Measurements from ENCODE around the gene CGB5. TPM values are rescaled to one million over a fixed set of nuclear protein-coding genes. Genes with fewer than 3 reads are reported as not detected.

CGB5 gene
- total and polyA plus RNA-seq, 2 experiments from 2014 or later: not detected

GRCh38 chr19:49009828-49010227, 33.8 kb upstream of the CGB5 start:
- Mint-ChIP-seq H3K27ac (no peak overlapping the region), H3K4me1 (no peaks in the 10 kb centered on the region), H3K4me3 (no peak overlapping the region), H3K36me3 (ENCODE audit: low read depth) (peaks cover 74% of the 10 kb centered on the region), H3K27me3 (ENCODE audit: insufficient read depth, low read depth, poor library complexity) (peaks cover 7% of the 10 kb centered on the region), H3K9me3 (no peaks in the 10 kb centered on the region; the same call in 2 of the 3 replicates)
- Histone ChIP-seq H3K36me3 (ENCODE audit: insufficient read depth) (peaks cover 16% of the 10 kb centered on the region), H3K9me2 (ENCODE audit: insufficient read depth) (no peaks in the 10 kb centered on the region), H3K27me3 (ENCODE audit: insufficient read depth) (no peaks in the 10 kb centered on the region), H3K4me1 (ENCODE audit: insufficient read depth) (no peaks in the 10 kb centered on the region), H4K20me1 (replicated peaks; ENCODE audit: insufficient read depth) (no peaks in the 10 kb centered on the region; the same call in 1 of the 2 replicates), H3K4me3 (no peak overlapping the region), H3K4me2 (no peak overlapping the region), H3K79me2 (replicated peaks; ENCODE audit: insufficient read depth) (no peaks in the 10 kb centered on the region), H2AFZ (no peak overlapping the region), H3F3A (replicated peaks; ENCODE audit: low read depth) (no peaks in the 10 kb centered on the region), H3K27ac (ENCODE audit: low read depth) (no peak overlapping the region)
- no peak for TF ChIP-seq CREB1 (CRISPR knock-in tag; IDR thresholded peaks at IDR 0.05; ENCODE audit: low read depth)
- TF ChIP-seq EZH2phosphoT487 (IDR thresholded peaks at IDR 0.05; ENCODE audit: unreplicated experiment): no peak
- TF ChIP-seq JUNB (IDR thresholded peaks at IDR 0.05; ENCODE audit: unreplicated experiment): no peak
- TF ChIP-seq, protein P1, sequence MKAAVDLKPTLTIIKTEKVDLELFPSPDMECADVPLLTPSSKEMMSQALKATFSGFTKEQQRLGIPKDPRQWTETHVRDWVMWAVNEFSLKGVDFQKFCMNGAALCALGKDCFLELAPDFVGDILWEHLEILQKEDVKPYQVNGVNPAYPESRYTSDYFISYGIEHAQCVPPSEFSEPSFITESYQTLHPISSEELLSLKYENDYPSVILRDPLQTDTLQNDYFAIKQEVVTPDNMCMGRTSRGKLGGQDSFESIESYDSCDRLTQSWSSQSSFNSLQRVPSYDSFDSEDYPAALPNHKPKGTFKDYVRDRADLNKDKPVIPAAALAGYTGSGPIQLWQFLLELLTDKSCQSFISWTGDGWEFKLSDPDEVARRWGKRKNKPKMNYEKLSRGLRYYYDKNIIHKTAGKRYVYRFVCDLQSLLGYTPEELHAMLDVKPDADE (IDR thresholded peaks at IDR 0.05): no peak
- TF ChIP-seq ZNF462 (CRISPR knock-in tag; IDR thresholded peaks at IDR 0.05): no peak
- TF ChIP-seq EZH2 (IDR thresholded peaks at IDR 0.05; ENCODE audit: low read depth, unreplicated experiment): no peak
- TF ChIP-seq, protein P2, sequence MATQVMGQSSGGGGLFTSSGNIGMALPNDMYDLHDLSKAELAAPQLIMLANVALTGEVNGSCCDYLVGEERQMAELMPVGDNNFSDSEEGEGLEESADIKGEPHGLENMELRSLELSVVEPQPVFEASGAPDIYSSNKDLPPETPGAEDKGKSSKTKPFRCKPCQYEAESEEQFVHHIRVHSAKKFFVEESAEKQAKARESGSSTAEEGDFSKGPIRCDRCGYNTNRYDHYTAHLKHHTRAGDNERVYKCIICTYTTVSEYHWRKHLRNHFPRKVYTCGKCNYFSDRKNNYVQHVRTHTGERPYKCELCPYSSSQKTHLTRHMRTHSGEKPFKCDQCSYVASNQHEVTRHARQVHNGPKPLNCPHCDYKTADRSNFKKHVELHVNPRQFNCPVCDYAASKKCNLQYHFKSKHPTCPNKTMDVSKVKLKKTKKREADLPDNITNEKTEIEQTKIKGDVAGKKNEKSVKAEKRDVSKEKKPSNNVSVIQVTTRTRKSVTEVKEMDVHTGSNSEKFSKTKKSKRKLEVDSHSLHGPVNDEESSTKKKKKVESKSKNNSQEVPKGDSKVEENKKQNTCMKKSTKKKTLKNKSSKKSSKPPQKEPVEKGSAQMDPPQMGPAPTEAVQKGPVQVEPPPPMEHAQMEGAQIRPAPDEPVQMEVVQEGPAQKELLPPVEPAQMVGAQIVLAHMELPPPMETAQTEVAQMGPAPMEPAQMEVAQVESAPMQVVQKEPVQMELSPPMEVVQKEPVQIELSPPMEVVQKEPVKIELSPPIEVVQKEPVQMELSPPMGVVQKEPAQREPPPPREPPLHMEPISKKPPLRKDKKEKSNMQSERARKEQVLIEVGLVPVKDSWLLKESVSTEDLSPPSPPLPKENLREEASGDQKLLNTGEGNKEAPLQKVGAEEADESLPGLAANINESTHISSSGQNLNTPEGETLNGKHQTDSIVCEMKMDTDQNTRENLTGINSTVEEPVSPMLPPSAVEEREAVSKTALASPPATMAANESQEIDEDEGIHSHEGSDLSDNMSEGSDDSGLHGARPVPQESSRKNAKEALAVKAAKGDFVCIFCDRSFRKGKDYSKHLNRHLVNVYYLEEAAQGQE (IDR thresholded peaks at IDR 0.05; ENCODE audit: unreplicated experiment): no peak
- no peak for TF ChIP-seq STAT1 (IDR thresholded peaks at IDR 0.05; ENCODE audit: unreplicated experiment)
- no peak for ATAC-seq
- DNase-seq (ENCODE audit: low spot score): no peak

All from GM23338 (cell line).